ENCODE results near the gene PIP4P1. TPM values are rescaled to one million over a fixed set of nuclear protein-coding genes. Genes with fewer than 3 reads are reported as not detected.

PIP4P1 gene
- total and polyA plus RNA-seq, 2 of the 8 experiments (the other 6 are each of a cell fraction or from before 2014, with no cell fraction given): 29.5 to 60.0 TPM

DNA sequence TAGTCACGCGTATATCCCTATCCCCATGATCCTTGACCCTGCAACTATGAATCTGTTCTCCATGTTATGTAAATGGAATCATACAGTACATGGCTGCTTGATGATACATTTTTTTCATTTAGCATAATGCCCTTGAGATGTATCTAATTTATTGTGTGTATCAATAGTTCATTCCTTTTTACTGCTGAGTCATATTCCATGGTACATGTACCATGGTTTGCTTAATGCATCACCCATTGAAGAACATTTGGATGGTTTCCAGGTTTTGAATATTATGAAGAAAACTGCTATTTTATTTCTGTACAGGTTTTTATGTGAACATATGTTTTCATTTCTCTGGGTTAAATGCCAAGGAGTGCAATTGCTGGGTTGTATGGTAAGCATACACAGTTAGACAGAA is 40.1 kb upstream of the PIP4P1 start:
- ChIA-PET CTCF (ENCODE audit: partially characterized antibody) (no interaction called here), POLR2A (ENCODE audit: partially characterized antibody) (no interaction called here)
- Histone ChIP-seq H3K79me1 (ENCODE audit: low read depth, low read length) (no peaks in the 10 kb centered on the region), H4K20me1 (replicated peaks in 1 of 2; ENCODE audit: control insufficient read depth in 1 of 2, insufficient read depth in 2 of 2, low read length in 2 of 2) (no peaks in the 10 kb centered on the region), H4K8ac (ENCODE audit: extremely low read depth, insufficient read depth, low read length) (no peak overlapping the region), H4K91ac (replicated peaks; ENCODE audit: insufficient read length, low read length) (no peak overlapping the region), H3K27ac (ENCODE audit: low read depth, low read length) (no peak overlapping the region), H2AK5ac (ENCODE audit: low read depth, low read length) (no peak overlapping the region), H2BK120ac (replicated peaks; ENCODE audit: low read depth, low read length) (no peak overlapping the region), H2BK5ac (ENCODE audit: low read depth, low read length) (no peak overlapping the region), H3K9ac (replicated peaks in 1 of 4; ENCODE audit: extremely low read depth in 1 of 4, low read depth in 3 of 4, low read length in 3 of 4) (no peak overlapping the region), H3K14ac (ENCODE audit: insufficient read length) (no peak overlapping the region), H3K4me1 (replicated peaks in 1 of 4; ENCODE audit: control insufficient read depth in 3 of 4, insufficient read depth in 4 of 4, low read length in 3 of 4) (peaks cover 0 to 8% (median 3%) of the 10 kb centered on the region in 4 experiments; a peak in 6 of 7 replicates), H3K36me3 (ENCODE audit: control insufficient read depth in 2 of 4, insufficient read depth in 4 of 4, low read length in 3 of 4) (no peaks in the 10 kb centered on the region), H2AFZ (ENCODE audit: low read length) (no peak overlapping the region), H3K23ac (ENCODE audit: insufficient read length) (no peak overlapping the region), H3K4me3 (ENCODE audit: extremely low read depth in 1 of 4, insufficient read depth in 2 of 4, low read depth in 3 of 4, low read length in 4 of 4) (no peak overlapping the region), H3K79me2 (ENCODE audit: control insufficient read depth in 1 of 2, insufficient read depth in 2 of 2, low read length in 2 of 2) (no peaks in the 10 kb centered on the region), H2BK15ac (ENCODE audit: low read length) (no peak overlapping the region), H3K18ac (ENCODE audit: extremely low read depth, low read length) (no peak overlapping the region), H3K4ac (replicated peaks; ENCODE audit: insufficient read length, low read depth, low read length) (no peak overlapping the region), H2BK20ac (ENCODE audit: low read length) (peak overlapping the region; percentile 64; the same call in 1 of the 2 replicates), H4K5ac (ENCODE audit: insufficient read length, low read depth, low read length) (no peak overlapping the region), H3K4me2 (ENCODE audit: insufficient read depth in 1 of 2, low read depth in 2 of 2, low read length in 2 of 2) (no peak overlapping the region), H3K23me2 (ENCODE audit: low read depth, low read length) (no peaks in the 10 kb centered on the region; the same call in 1 of the 2 replicates), H3K56ac (replicated peaks; ENCODE audit: insufficient read length, low read depth, low read length) (no peak overlapping the region), H3K9me3 (ENCODE audit: insufficient read depth in 2 of 2, low read depth in 1 of 2, low read length in 1 of 2) (peaks cover 0 to 3% of the 10 kb centered on the region in 2 experiments; a peak in 3 of 4 replicates), H2BK12ac (ENCODE audit: low read depth, low read length) (no peak overlapping the region), H3K27me3 (replicated peaks in 1 of 4; ENCODE audit: control insufficient read depth in 3 of 4, extremely low read depth in 1 of 4, insufficient read depth in 3 of 4, low read length in 3 of 4) (no peaks in the 10 kb centered on the region)
- DNase-seq (ENCODE audit: low read depth in 1 of 2, low spot score in 2 of 2): no peak
- no peak for FAIRE-seq
- WGBS, 2 experiments (ENCODE audit: extremely low coverage in 1 of 2, insufficient coverage in 1 of 2, insufficient read length in 1 of 2, insufficient replicate concordance in 2 of 2, low coverage in 1 of 2, low lambda C conversion rate in 2 of 2, missing lambda C conversion rate in 1 of 2): 98% methylated on average over 2 of the region's 2 CpGs; no CpG with 5 or more reads in 1 of the 2 experiments
- TF ChIP-seq HDAC6 (IDR thresholded peaks at IDR 0.05; ENCODE audit: low read depth, low read length) (no peak), KDM1A (IDR thresholded peaks at IDR 0.05; ENCODE audit: borderline replicate concordance, low read length) (no peak), ZNF274 (IDR thresholded peaks at IDR 0.05; ENCODE audit: borderline replicate concordance, extremely low read depth, low read length) (no peak), CEBPB (IDR thresholded peaks at IDR 0.05; ENCODE audit: low read depth, low read length) (no peak), SRF (IDR thresholded peaks at IDR 0.05; ENCODE audit: low read depth, low read length) (no peak), CBX5 (IDR thresholded peaks at IDR 0.05; ENCODE audit: low read depth, low read length) (no peak), PHF8 (conservative IDR thresholded peaks at IDR 0.05; ENCODE audit: low read depth, low read length) (no peak), SP2 (IDR thresholded peaks at IDR 0.05; ENCODE audit: low read length) (no peak), RFX5 (IDR thresholded peaks at IDR 0.05; ENCODE audit: borderline replicate concordance, low read depth, low read length) (no peak)
- TF ChIP-seq, protein P1, sequence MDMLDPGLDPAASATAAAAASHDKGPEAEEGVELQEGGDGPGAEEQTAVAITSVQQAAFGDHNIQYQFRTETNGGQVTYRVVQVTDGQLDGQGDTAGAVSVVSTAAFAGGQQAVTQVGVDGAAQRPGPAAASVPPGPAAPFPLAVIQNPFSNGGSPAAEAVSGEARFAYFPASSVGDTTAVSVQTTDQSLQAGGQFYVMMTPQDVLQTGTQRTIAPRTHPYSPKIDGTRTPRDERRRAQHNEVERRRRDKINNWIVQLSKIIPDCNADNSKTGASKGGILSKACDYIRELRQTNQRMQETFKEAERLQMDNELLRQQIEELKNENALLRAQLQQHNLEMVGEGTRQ (IDR thresholded peaks at IDR 0.05; ENCODE audit: low read length): no peak
- TF ChIP-seq, protein P2, sequence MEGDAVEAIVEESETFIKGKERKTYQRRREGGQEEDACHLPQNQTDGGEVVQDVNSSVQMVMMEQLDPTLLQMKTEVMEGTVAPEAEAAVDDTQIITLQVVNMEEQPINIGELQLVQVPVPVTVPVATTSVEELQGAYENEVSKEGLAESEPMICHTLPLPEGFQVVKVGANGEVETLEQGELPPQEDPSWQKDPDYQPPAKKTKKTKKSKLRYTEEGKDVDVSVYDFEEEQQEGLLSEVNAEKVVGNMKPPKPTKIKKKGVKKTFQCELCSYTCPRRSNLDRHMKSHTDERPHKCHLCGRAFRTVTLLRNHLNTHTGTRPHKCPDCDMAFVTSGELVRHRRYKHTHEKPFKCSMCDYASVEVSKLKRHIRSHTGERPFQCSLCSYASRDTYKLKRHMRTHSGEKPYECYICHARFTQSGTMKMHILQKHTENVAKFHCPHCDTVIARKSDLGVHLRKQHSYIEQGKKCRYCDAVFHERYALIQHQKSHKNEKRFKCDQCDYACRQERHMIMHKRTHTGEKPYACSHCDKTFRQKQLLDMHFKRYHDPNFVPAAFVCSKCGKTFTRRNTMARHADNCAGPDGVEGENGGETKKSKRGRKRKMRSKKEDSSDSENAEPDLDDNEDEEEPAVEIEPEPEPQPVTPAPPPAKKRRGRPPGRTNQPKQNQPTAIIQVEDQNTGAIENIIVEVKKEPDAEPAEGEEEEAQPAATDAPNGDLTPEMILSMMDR (IDR thresholded peaks at IDR 0.05; ENCODE audit: control extremely low read depth in 1 of 3, insufficient read depth in 1 of 3, low read depth in 1 of 3, low read length in 3 of 3): no peak
